Activated CD4-positive, alpha-beta T cell treated with anti-CD3 and anti-CD28 coated beads, Interleukin-2, amount 10 ng/mL, durations not matched to agents 24 days and 14 days (primary cell): ENCODE measurements around the gene HHAT. TPM values are rescaled to one million over a fixed set of nuclear protein-coding genes. Genes with fewer than 3 reads are reported as not detected.

Experiments
- DNase-seq: peaks from one replicate; pipeline ENCODE4 v3.0.0; 2022
- H3K27ac Mint-ChIP-seq: one replicate; pipeline ENCODE4 v1.8.0; 2022; ENCODE audit warnings: mild to moderate bottlenecking, mixed read lengths
- H3K27me3 Mint-ChIP-seq: one replicate; pipeline ENCODE4 v1.8.0; 2022; ENCODE audit warnings: mixed read lengths
- H3K36me3 Mint-ChIP-seq: one replicate; pipeline ENCODE4 v1.8.0; 2022; ENCODE audit warnings: low read depth, mild to moderate bottlenecking, mixed read lengths
- H3K4me1 Mint-ChIP-seq: one replicate; pipeline ENCODE4 v1.8.0; 2021; ENCODE audit warnings: mixed read lengths
- H3K4me3 Mint-ChIP-seq: one replicate; pipeline ENCODE4 v1.8.0; 2022; ENCODE audit warnings: mild to moderate bottlenecking, moderate library complexity, mixed read lengths
- H3K9me3 Mint-ChIP-seq: one replicate; pipeline ENCODE4 v1.8.0; 2021; ENCODE audit warnings: mixed read lengths
- intact Hi-C: fragments of 100-400 bp; cut with micrococcal nuclease; formaldehyde crosslinking; loops from one replicate; pipeline ENCODE4 v1.15.1; 2023
- total RNA-seq: library from RNA; stranded (reverse); gene quantifications from 2 replicates; pipeline ENCODE4 v1.2.3, GENCODE V29; 2022

HHAT gene
- total RNA-seq, 1 donor from 2014 or later: 0.47 TPM

- Mint-ChIP-seq H3K27me3 (peaks cover 8% of the 10 kb centered on the region), H3K27ac (no peak overlapping the region), H3K4me1 (peaks cover 3% of the 10 kb centered on the region), H3K9me3 (no peaks in the 10 kb centered on the region), H3K36me3 (no peaks in the 10 kb centered on the region), H3K4me3 (no peak overlapping the region)
- no peak for DNase-seq
- intact Hi-C loops: no loop called here
Measured at GRCh38 chr1:210487021-210487420, 158.3 kb downstream of the HHAT start.

GRCh38 chr1:210489491-210489890 lies 160.8 kb downstream of the HHAT start:
- H3K36me3 Mint-ChIP-seq: no peaks in the 10 kb centered on the region
- DNase-seq: no peak
- H3K27ac Mint-ChIP-seq: no peak overlapping the region
- no peak overlapping the region for H3K4me3 Mint-ChIP-seq
- H3K4me1 Mint-ChIP-seq: peaks cover 3% of the 10 kb centered on the region
- intact Hi-C loops: no loop called here
- H3K9me3 Mint-ChIP-seq: peaks cover 4% of the 10 kb centered on the region
- H3K27me3 Mint-ChIP-seq: peaks cover 10% of the 10 kb centered on the region

GRCh38 chr1:210490781-210491180 lies 162.1 kb downstream of the HHAT start:
- H3K9me3 Mint-ChIP-seq: peaks cover 4% of the 10 kb centered on the region

GRCh38 chr1:210496063-210496462 lies 167.4 kb downstream of the HHAT start:
- no peak for DNase-seq

More at GRCh38 chr1:210490781-210491180, 162.1 kb downstream of the HHAT start:
- peaks cover 3% of the 10 kb centered on the region for H3K4me1 Mint-ChIP-seq
- intact Hi-C loops: no loop called here
- no peak for DNase-seq
- no peak overlapping the region for H3K4me3 Mint-ChIP-seq
- no peaks in the 10 kb centered on the region for H3K36me3 Mint-ChIP-seq
- H3K27me3 Mint-ChIP-seq: peaks cover 10% of the 10 kb centered on the region
- no peak overlapping the region for H3K27ac Mint-ChIP-seq

GRCh38 chr1:210499956-210500355 lies 171.3 kb downstream of the HHAT start:
- H3K4me3 Mint-ChIP-seq: no peak overlapping the region
- H3K9me3 Mint-ChIP-seq: no peaks in the 10 kb centered on the region
- no peaks in the 10 kb centered on the region for H3K36me3 Mint-ChIP-seq
- H3K27ac Mint-ChIP-seq: no peak overlapping the region
- intact Hi-C loops: no loop called here
- no peaks in the 10 kb centered on the region for H3K4me1 Mint-ChIP-seq
- no peaks in the 10 kb centered on the region for H3K27me3 Mint-ChIP-seq
- DNase-seq: no peak

More at GRCh38 chr1:210496063-210496462, 167.4 kb downstream of the HHAT start:
- H3K27me3 Mint-ChIP-seq: peaks cover 3% of the 10 kb centered on the region
- H3K4me3 Mint-ChIP-seq: no peak overlapping the region
- peaks cover 4% of the 10 kb centered on the region for H3K9me3 Mint-ChIP-seq
- intact Hi-C loops: no loop called here
- no peaks in the 10 kb centered on the region for H3K4me1 Mint-ChIP-seq
- no peak overlapping the region for H3K27ac Mint-ChIP-seq
- no peaks in the 10 kb centered on the region for H3K36me3 Mint-ChIP-seq

- intact Hi-C loops: no loop called here
Measured at GRCh38 chr1:210500831-210501230, 172.1 kb downstream of the HHAT start.

GRCh38 chr1:210504286-210504685 lies 175.6 kb downstream of the HHAT start:
- Mint-ChIP-seq H3K27ac (no peak overlapping the region), H3K9me3 (no peaks in the 10 kb centered on the region), H3K36me3 (no peaks in the 10 kb centered on the region), H3K4me1 (no peaks in the 10 kb centered on the region), H3K27me3 (peaks cover 1% of the 10 kb centered on the region), H3K4me3 (no peak overlapping the region)
- intact Hi-C loops: no loop called here
- no peak for DNase-seq

More at GRCh38 chr1:210500831-210501230, 172.1 kb downstream of the HHAT start:
- Mint-ChIP-seq H3K9me3 (no peaks in the 10 kb centered on the region), H3K4me3 (no peak overlapping the region), H3K36me3 (no peaks in the 10 kb centered on the region), H3K4me1 (no peaks in the 10 kb centered on the region), H3K27ac (no peak overlapping the region), H3K27me3 (no peaks in the 10 kb centered on the region)
- no peak for DNase-seq

- Mint-ChIP-seq H3K4me3 (no peak overlapping the region), H3K9me3 (no peaks in the 10 kb centered on the region), H3K4me1 (no peaks in the 10 kb centered on the region), H3K27ac (no peak overlapping the region), H3K27me3 (peaks cover 1% of the 10 kb centered on the region), H3K36me3 (no peaks in the 10 kb centered on the region)
- DNase-seq: no peak
- intact Hi-C loops: no loop called here
Measured at GRCh38 chr1:210505601-210506496, 177.1 kb downstream of the HHAT start.

- Mint-ChIP-seq H3K27me3 (peaks cover 1% of the 10 kb centered on the region), H3K36me3 (no peaks in the 10 kb centered on the region), H3K27ac (no peak overlapping the region), H3K4me1 (no peaks in the 10 kb centered on the region), H3K9me3 (no peaks in the 10 kb centered on the region), H3K4me3 (no peak overlapping the region)
- intact Hi-C loops: no loop called here
- no peak for DNase-seq
Measured at GRCh38 chr1:210506689-210507088, 178.0 kb downstream of the HHAT start.

- H3K4me3 Mint-ChIP-seq: no peak overlapping the region
- DNase-seq: no peak
- H3K4me1 Mint-ChIP-seq: no peaks in the 10 kb centered on the region
- no peaks in the 10 kb centered on the region for H3K36me3 Mint-ChIP-seq
- intact Hi-C loops: no loop called here
- H3K27me3 Mint-ChIP-seq: peaks cover 5% of the 10 kb centered on the region
- peaks cover 4% of the 10 kb centered on the region for H3K9me3 Mint-ChIP-seq
- no peak overlapping the region for H3K27ac Mint-ChIP-seq
Measured at GRCh38 chr1:210516092-210516656, 187.5 kb downstream of the HHAT start.

- intact Hi-C loops: no loop called here
- Mint-ChIP-seq H3K27me3 (peaks cover 9% of the 10 kb centered on the region), H3K4me1 (no peaks in the 10 kb centered on the region), H3K36me3 (no peaks in the 10 kb centered on the region), H3K9me3 (peaks cover 4% of the 10 kb centered on the region), H3K4me3 (no peak overlapping the region), H3K27ac (no peak overlapping the region)
- DNase-seq: no peak
Measured at GRCh38 chr1:210516697-210517459, 188.2 kb downstream of the HHAT start.

GRCh38 chr1:210523830-210524229 lies 195.1 kb downstream of the HHAT start:
- no peaks in the 10 kb centered on the region for H3K9me3 Mint-ChIP-seq
- intact Hi-C loops: no loop called here
- H3K27ac Mint-ChIP-seq: no peak overlapping the region
- no peaks in the 10 kb centered on the region for H3K36me3 Mint-ChIP-seq
- H3K4me3 Mint-ChIP-seq: no peak overlapping the region
- peaks cover 9% of the 10 kb centered on the region for H3K27me3 Mint-ChIP-seq
- H3K4me1 Mint-ChIP-seq: no peaks in the 10 kb centered on the region
- no peak for DNase-seq

- DNase-seq: no peak
- Mint-ChIP-seq H3K27me3 (peaks cover 6% of the 10 kb centered on the region), H3K36me3 (no peaks in the 10 kb centered on the region), H3K4me3 (no peak overlapping the region), H3K9me3 (no peaks in the 10 kb centered on the region), H3K27ac (no peak overlapping the region), H3K4me1 (no peaks in the 10 kb centered on the region)
- intact Hi-C loops: no loop called here
Measured at GRCh38 chr1:210525716-210526454, 197.2 kb downstream of the HHAT start.
